RWPE2 (cell line): ENCODE measurements around the gene BRAF.
"Not testable (repeated sequence)": the region's sequence is repeated elsewhere in the genome, so short reads cannot be mapped to it uniquely, and the experiment has no call there.

Experiments used
- ATAC-seq: fragments of 200-7000 bp; cut with Tn5 transposase; 3 replicates; pipeline ENCODE4 v1.9.1; 2021; ENCODE audit warnings: low read depth
- DNase-seq: peaks from one replicate; pipeline ENCODE4 v3.0.0-alpha.2; 2020; ENCODE audit warnings: low spot score
- H3K27ac ChIP-seq: fragments of 450-650 bp; 2 replicates; pipeline ENCODE4 v1.5.1; 2017; ENCODE audit warnings: mild to moderate bottlenecking; ENCODE audit not compliant: poor library complexity, severe bottlenecking
- H3K27me3 ChIP-seq: fragments of 250-450 bp; sonication (Bioruptor Pico); 2 replicates; pipeline ENCODE4 v1.5.1; 2021; ENCODE audit warnings: mild to moderate bottlenecking, moderate library complexity; ENCODE audit not compliant: insufficient read depth, poor library complexity, severe bottlenecking
- H3K36me3 ChIP-seq: fragments of 250-450 bp; sonication (Bioruptor Pico); 2 replicates; pipeline ENCODE4 v1.5.1; 2020; ENCODE audit warnings: low read depth, mild to moderate bottlenecking, moderate library complexity
- H3K4me1 ChIP-seq: fragments of 250-450 bp; sonication (Bioruptor Pico); 2 replicates; pipeline ENCODE4 v1.5.1; 2021; ENCODE audit warnings: mild to moderate bottlenecking, moderate library complexity; ENCODE audit not compliant: insufficient read depth, poor library complexity, severe bottlenecking
- H3K4me3 ChIP-seq: fragments of 250-450 bp; sonication (Bioruptor Pico); 2 replicates; pipeline ENCODE4 v1.5.1; 2021; ENCODE audit warnings: mild to moderate bottlenecking, moderate library complexity; ENCODE audit not compliant: severe bottlenecking
- H3K9me3 ChIP-seq: fragments of 250-450 bp; sonication (Bioruptor Pico); 2 replicates; pipeline ENCODE4 v1.5.1; 2021; ENCODE audit warnings: mild to moderate bottlenecking, moderate library complexity; ENCODE audit not compliant: severe bottlenecking
- TF ChIP-seq, protein P1 (sequence below): fragments of 450-650 bp; IDR thresholded peaks from one replicate; pipeline ENCODE4 v1.5.1; 2017; ENCODE audit warnings: mild to moderate bottlenecking, moderate library complexity; ENCODE audit not compliant: poor library complexity, severe bottlenecking

BRAF gene

DNA sequence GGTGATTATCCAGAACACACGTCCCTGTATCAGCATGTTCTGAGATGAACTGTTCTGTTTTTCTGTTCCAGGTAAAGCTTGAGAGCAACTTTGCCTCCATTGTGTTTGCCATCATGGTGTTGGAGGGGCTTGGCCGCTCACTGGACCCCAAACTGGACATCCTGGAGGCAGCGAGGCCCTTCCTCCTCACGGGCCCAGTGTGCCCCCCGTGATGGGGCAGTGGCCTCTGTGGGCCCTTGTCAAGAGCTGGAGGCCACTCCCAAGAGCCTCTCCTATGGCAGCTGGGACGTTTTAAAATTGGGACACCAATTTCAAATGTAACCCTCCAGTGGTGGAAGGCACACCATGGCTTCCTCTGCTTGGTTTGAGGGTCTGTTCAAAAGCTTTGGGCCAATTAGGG lies 230.1 kb downstream of the BRAF start:
- Histone ChIP-seq H3K4me3 (no peak overlapping the region), H3K4me1 (peaks cover 8% of the 10 kb centered on the region), H3K27me3 (no peaks in the 10 kb centered on the region), H3K36me3 (peaks cover 11% of the 10 kb centered on the region; the same call in 1 of the 2 replicates), H3K9me3 (no peaks in the 10 kb centered on the region), H3K27ac (no peak overlapping the region)
- ATAC-seq (no peak), DNase-seq (no peak)
- TF ChIP-seq, protein P1, sequence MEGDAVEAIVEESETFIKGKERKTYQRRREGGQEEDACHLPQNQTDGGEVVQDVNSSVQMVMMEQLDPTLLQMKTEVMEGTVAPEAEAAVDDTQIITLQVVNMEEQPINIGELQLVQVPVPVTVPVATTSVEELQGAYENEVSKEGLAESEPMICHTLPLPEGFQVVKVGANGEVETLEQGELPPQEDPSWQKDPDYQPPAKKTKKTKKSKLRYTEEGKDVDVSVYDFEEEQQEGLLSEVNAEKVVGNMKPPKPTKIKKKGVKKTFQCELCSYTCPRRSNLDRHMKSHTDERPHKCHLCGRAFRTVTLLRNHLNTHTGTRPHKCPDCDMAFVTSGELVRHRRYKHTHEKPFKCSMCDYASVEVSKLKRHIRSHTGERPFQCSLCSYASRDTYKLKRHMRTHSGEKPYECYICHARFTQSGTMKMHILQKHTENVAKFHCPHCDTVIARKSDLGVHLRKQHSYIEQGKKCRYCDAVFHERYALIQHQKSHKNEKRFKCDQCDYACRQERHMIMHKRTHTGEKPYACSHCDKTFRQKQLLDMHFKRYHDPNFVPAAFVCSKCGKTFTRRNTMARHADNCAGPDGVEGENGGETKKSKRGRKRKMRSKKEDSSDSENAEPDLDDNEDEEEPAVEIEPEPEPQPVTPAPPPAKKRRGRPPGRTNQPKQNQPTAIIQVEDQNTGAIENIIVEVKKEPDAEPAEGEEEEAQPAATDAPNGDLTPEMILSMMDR = no peak

DNA sequence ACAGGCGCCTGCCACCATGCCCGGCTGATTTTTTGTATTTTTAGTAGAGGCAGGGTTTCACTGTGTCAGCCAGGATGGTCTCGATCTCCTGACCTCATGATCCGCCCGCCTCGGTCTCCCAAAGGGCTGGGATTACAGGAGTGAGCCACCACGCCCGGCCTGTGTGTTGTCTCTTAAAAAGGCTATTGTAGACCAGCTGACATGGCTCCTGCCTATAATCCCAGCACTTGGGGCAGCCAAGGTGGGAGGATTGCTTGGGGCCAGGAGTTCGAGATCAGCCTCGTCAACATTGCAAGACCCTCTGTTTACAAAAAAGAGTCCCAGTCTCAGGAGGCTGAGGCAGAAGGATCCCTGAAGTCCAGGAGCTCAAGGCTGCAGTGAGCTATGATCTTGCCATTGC lies 230.9 kb downstream of the BRAF start:
- DNase-seq, H3K9me3 ChIP-seq, H3K4me1 ChIP-seq, H3K27me3 ChIP-seq, H3K4me3 ChIP-seq, ATAC-seq, H3K27ac ChIP-seq, H3K36me3 ChIP-seq: not testable (repeated sequence)

DNA sequence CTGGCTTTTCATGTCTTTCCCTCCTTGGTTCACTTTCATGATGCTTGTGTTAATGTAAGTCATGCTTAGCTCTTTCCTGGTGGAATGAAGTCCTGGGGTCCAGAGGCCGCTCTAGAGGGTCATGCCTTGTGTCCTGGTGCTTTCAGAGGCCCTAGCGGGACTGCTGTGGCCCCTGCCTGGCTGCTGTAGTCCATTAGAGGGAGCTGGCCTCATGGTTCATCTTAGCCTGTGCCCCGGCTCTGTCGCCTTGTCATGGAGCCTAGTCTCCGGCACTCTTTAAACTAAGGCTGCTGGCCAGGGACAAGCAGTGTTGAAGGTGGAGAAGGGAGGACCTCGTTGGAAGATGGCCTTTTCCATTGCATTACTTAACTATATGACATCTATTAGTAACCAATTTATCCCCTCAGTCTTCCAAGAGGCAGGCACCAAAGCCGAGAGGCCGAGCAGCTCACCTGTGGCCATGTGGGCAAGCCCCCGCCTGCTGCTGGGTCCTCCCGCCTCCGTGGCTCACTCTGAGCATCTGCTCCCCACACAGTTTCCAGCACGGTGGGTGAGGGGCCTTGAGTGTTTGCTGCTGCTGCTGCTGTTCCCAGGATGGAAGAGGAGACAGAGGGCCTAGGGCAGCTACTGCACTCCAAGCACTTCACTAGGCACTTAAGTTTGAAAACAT lies 233.2 kb downstream of the BRAF start:
- H3K27me3 ChIP-seq = no peaks in the 10 kb centered on the region
- no peak overlapping the region for H3K4me3 ChIP-seq
- H3K36me3 ChIP-seq = peaks cover 13% of the 10 kb centered on the region
- H3K4me1 ChIP-seq = no peaks in the 10 kb centered on the region
- ATAC-seq (no peak), DNase-seq (no peak)
- no peaks in the 10 kb centered on the region for H3K9me3 ChIP-seq
- TF ChIP-seq, protein P1 = no peak
- no peak overlapping the region for H3K27ac ChIP-seq

DNA sequence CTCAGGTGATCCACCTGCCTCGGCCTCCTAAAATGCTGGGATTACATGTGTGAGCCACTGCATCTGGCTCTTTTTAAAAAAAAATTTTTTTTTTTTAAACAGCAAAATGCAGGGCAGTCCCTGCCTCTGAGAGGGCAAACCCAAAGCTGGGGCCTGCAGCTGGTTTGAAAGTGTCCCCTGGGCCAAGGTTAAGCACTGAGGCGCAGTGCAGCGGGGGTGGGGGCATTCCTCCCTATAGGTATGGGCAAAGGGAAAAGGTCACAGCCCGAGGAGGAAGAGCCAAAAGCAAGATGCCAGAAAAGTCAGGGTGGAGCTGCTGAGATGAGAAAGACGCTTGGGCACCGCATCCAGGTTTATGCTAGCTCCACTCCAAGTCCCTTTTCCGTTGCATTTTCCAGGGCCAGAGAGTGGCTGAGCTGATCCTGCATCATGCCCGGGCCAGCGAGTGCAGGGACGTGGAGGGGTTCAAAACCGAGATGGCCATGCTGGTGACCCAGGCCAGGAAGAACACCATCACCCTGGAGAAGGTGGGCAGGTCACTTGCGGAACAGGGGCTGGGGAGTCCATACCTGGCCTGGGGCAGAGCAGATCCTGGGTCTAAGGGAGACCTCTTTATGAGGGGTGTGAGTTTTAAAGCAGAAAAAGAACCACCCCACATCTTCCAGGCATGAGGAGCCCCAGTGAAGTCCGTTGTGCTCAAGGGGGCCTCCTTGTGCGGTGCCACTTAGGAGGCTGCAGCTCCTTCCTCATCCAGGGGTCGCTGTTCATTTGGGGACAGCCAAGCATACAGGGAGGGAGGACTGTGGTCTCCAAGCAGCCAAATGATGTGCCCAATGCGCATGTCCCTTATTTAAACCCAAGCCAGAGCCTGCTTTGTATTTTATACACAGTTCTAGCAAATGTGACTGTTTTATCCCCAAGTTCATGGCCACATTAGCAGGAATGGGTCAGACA lies 235.3 kb downstream of the BRAF start:
- H3K9me3 ChIP-seq = no peaks in the 10 kb centered on the region
- H3K27ac ChIP-seq = no peak overlapping the region
- H3K4me3 ChIP-seq = no peak overlapping the region
- TF ChIP-seq, protein P1 = no peak
- peaks cover 19% of the 10 kb centered on the region for H3K36me3 ChIP-seq
- no peak for DNase-seq
- H3K27me3 ChIP-seq = no peaks in the 10 kb centered on the region
- H3K4me1 ChIP-seq = no peaks in the 10 kb centered on the region
- ATAC-seq = no peak

DNA sequence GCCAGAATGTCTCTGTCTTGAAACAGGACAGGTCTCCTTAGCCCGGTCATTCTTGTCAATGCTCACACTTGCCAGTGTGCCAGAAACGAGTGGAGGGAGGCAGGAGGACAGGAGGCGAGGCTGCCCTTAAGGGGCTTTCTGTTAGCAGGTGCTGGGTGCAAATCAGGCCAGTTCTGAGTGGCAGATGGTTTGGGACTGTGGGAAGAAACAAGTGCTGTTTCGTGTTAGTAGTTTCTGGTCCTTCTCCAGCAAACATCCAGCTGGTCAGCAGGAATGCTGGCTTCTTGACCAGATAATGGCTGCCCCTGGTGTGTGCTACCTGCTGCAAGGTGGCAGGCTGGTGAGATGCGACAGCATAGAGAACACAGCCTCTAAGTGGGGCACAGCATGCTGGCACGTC lies 236.4 kb downstream of the BRAF start:
- Histone ChIP-seq H3K27me3 (no peaks in the 10 kb centered on the region), H3K4me3 (no peak overlapping the region), H3K4me1 (no peaks in the 10 kb centered on the region), H3K36me3 (peaks cover 19% of the 10 kb centered on the region), H3K9me3 (no peaks in the 10 kb centered on the region), H3K27ac (no peak overlapping the region)
- no peak for ATAC-seq
- DNase-seq = no peak
- TF ChIP-seq, protein P1 = no peak
